K562 (cell line): ENCODE measurements around the gene SUOX. TPM values are rescaled to one million over a fixed set of nuclear protein-coding genes. Genes with fewer than 3 reads are reported as not detected.
A peak's percentile ranks its signal among the peaks of the same experiment; 100 is the strongest.

Experiments
- HDAC1 ChIP-seq, 2 experiments: fragments of 450-650 bp; IDR thresholded peaks; 2 replicates each; pipeline ENCODE4 v1.6.1; 2016 to 2017; ENCODE audit warnings: inconsistent platforms in 1 of 2, mild to moderate bottlenecking in 1 of 2, moderate library complexity in 1 of 2
- IFI16 ChIP-seq: fragments of 250-450 bp; sonication (Bioruptor Pico); IDR thresholded peaks from 2 replicates; pipeline ENCODE4 v2.1.2; 2022; ENCODE audit warnings: mild to moderate bottlenecking, inconsistent platforms
- KAT7 ChIP-seq: sonication (generic); formaldehyde crosslinking; IDR thresholded peaks from 2 replicates; pipeline ENCODE4 v1.8.0; 2022; ENCODE audit warnings: missing genetic modification reagents, mild to moderate bottlenecking, borderline replicate concordance
- NCOR1 ChIP-seq: fragments of 450-650 bp; IDR thresholded peaks from 2 replicates; pipeline ENCODE4 v1.6.1; 2016; ENCODE audit warnings: mild to moderate bottlenecking, moderate library complexity
- PBX2 ChIP-seq, 2 experiments: IDR thresholded peaks in 1 of 2; conservative IDR thresholded peaks in 1 of 2; 2 replicates each; pipeline ENCODE4 v1.6.1; 2016; ENCODE audit warnings: low read depth in 2 of 2, mild to moderate bottlenecking in 1 of 2, missing compliant biosample characterization in 1 of 2, missing genetic modification characterization in 1 of 2, moderate library complexity in 1 of 2
- PRDM10 ChIP-seq: fragments of 450-650 bp; IDR thresholded peaks from 2 replicates; pipeline ENCODE4 v1.6.1; 2018; ENCODE audit not compliant: partially characterized antibody
- XRCC3 ChIP-seq: fragments of 450-650 bp; IDR thresholded peaks from 2 replicates; pipeline ENCODE4 v1.6.1; 2017; ENCODE audit warnings: mild to moderate bottlenecking, moderate library complexity
- ZKSCAN8 ChIP-seq: fragments of 200-800 bp; sonication (Bioruptor generic); IDR thresholded peaks from 2 replicates; pipeline ENCODE4 v1.6.1; 2016; ENCODE audit warnings: missing genetic modification characterization, missing compliant biosample characterization
- ZNF583 ChIP-seq: fragments of 250-450 bp; sonication (Bioruptor Pico); IDR thresholded peaks from 2 replicates; pipeline ENCODE4 v1.4.0; 2020
- ZNF589 ChIP-seq: fragments of 200-800 bp; sonication (Bioruptor generic); IDR thresholded peaks from 2 replicates; pipeline ENCODE4 v1.6.1; 2016; ENCODE audit warnings: low read depth, missing genetic modification characterization, missing compliant biosample characterization
- ZZZ3 ChIP-seq: fragments of 450-650 bp; IDR thresholded peaks from 2 replicates; pipeline ENCODE4 v1.6.1; 2016; ENCODE audit warnings: antibody characterized with exemption, mild to moderate bottlenecking, moderate library complexity
- polyA plus RNA-seq, 8 experiments: library from polyadenylated mRNA; depleted of rRNA in 4 of 8; stranded (reverse) in 5 of 8; unstranded in 3 of 8; fragments of >200 nt; fragmentation: Nextera tagmentation in 2 of 8; fragmentation: Illumina TruSeq in 1 of 8; extraction: Ambion mirVana in 2 of 8; extraction: Trizol in 1 of 8; gene quantifications; 2 replicates each; pipeline versions ENCODE4 v1.2.1 to v1.2.3, GENCODE V29; 2011 to 2014; ENCODE audit warnings: inconsistent platforms in 1 of 8, missing spikeins in 1 of 8
- total RNA-seq, 7 experiments: library from RNA; depleted of rRNA in 6 of 7; stranded (reverse); fragments of >200 nt in 6 of 7; fragmentation: Illumina TruSeq in 2 of 7; extraction: Trizol in 2 of 7; gene quantifications; 2 replicates each; pipeline versions ENCODE4 v1.2.1 to v1.2.3, GENCODE V29; 2011 to 2021; ENCODE audit warnings: low replicate concordance in 1 of 7
- TF ChIP-seq, protein P1 (sequence below): fragments of 250-450 bp; sonication (Bioruptor Pico); IDR thresholded peaks from 2 replicates; pipeline ENCODE4 v1.4.0; 2020; ENCODE audit warnings: borderline replicate concordance
- TF ChIP-seq, protein P2 (sequence below): fragments of 250-450 bp; sonication (Bioruptor Pico); IDR thresholded peaks from 2 replicates; pipeline ENCODE4 v1.8.0; 2022; ENCODE audit warnings: inconsistent platforms, mild to moderate bottlenecking, moderate library complexity, borderline replicate concordance
- TF ChIP-seq, protein P3 (sequence below): IDR thresholded peaks from 3 replicates; pipeline ENCODE4 v1.6.1; 2011; ENCODE audit warnings: borderline replicate concordance, mild to moderate bottlenecking, moderate library complexity; ENCODE audit not compliant: insufficient read length; ENCODE audit errors: extremely low read depth

The SUOX gene
- total and polyA plus RNA-seq, 9 of the 15 experiments (the other 6 are each of a cell fraction or from before 2014, with no cell fraction given): 9.2 to 39.7 (median 25.4) TPM

- TF ChIP-seq ZKSCAN8 (CRISPR knock-in tag) (no peak), NCOR1 (peak; percentile 76), ZZZ3 (no peak), XRCC3 (no peak), KAT7 (CRISPR knock-in tag) (no peak), PRDM10 (no peak), PBX2 (CRISPR knock-in tag; IDR thresholded peaks at IDR 0.05; ENCODE audit: low read depth) (no peak), PBX2 (tag; conservative IDR thresholded peaks at IDR 0.05; ENCODE audit: low read depth) (no peak), ZNF589 (CRISPR knock-in tag) (no peak), HDAC1 (IDR thresholded peaks at IDR 0.05) (peak in 1 of 2 experiments; percentile 96; a peak in 2 of 4 replicates), ZNF583 (CRISPR knock-in tag) (0 out of 2 replicates have a peak, but pooled peaks have one; percentile 14), IFI16 (no peak)
- TF ChIP-seq, protein P1, sequence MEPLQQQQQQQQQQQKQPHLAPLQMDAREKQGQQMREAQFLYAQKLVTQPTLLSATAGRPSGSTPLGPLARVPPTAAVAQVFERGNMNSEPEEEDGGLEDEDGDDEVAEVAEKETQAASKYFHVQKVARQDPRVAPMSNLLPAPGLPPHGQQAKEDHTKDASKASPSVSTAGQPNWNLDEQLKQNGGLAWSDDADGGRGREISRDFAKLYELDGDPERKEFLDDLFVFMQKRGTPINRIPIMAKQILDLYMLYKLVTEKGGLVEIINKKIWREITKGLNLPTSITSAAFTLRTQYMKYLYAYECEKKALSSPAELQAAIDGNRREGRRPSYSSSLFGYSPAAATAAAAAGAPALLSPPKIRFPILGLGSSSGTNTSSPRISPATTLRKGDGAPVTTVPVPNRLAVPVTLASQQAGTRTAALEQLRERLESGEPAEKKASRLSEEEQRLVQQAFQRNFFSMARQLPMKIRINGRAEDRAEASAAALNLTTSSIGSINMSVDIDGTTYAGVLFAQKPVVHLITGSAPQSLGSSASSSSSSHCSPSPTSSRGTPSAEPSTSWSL (CRISPR knock-in tag): no peak
- TF ChIP-seq, protein P2, sequence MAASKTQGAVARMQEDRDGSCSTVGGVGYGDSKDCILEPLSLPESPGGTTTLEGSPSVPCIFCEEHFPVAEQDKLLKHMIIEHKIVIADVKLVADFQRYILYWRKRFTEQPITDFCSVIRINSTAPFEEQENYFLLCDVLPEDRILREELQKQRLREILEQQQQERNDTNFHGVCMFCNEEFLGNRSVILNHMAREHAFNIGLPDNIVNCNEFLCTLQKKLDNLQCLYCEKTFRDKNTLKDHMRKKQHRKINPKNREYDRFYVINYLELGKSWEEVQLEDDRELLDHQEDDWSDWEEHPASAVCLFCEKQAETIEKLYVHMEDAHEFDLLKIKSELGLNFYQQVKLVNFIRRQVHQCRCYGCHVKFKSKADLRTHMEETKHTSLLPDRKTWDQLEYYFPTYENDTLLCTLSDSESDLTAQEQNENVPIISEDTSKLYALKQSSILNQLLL (CRISPR knock-in tag): no peak
- TF ChIP-seq, protein P3, sequence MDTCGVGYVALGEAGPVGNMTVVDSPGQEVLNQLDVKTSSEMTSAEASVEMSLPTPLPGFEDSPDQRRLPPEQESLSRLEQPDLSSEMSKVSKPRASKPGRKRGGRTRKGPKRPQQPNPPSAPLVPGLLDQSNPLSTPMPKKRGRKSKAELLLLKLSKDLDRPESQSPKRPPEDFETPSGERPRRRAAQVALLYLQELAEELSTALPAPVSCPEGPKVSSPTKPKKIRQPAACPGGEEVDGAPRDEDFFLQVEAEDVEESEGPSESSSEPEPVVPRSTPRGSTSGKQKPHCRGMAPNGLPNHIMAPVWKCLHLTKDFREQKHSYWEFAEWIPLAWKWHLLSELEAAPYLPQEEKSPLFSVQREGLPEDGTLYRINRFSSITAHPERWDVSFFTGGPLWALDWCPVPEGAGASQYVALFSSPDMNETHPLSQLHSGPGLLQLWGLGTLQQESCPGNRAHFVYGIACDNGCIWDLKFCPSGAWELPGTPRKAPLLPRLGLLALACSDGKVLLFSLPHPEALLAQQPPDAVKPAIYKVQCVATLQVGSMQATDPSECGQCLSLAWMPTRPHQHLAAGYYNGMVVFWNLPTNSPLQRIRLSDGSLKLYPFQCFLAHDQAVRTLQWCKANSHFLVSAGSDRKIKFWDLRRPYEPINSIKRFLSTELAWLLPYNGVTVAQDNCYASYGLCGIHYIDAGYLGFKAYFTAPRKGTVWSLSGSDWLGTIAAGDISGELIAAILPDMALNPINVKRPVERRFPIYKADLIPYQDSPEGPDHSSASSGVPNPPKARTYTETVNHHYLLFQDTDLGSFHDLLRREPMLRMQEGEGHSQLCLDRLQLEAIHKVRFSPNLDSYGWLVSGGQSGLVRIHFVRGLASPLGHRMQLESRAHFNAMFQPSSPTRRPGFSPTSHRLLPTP: no peak
Observed at GRCh38 chr12:55972911-55973598, 24.0 kb upstream of the SUOX start (continued).
